Germinal center (tissue), 1 donor: ENCODE data around the gene GPRIN3.

ENCODE experiments used
- DNase-seq: peaks from one replicate; pipeline ENCODE4 v3.0.0; 2012; ENCODE audit warnings: mixed read lengths, low spot score

Gene GPRIN3

GRCh38 chr4:89290727-89291516, 16.7 kb downstream of the GPRIN3 start:
- peak; percentile 17 for DNase-seq

GRCh38 chr4:89289312-89289711, 18.3 kb downstream of the GPRIN3 start:
- DNase-seq: no peak

GRCh38 chr4:89288430-89288829, 19.2 kb downstream of the GPRIN3 start:
- no peak for DNase-seq

- no peak for DNase-seq
Measured at GRCh38 chr4:89287945-89288344, 19.7 kb downstream of the GPRIN3 start.

- DNase-seq: no peak
Measured at GRCh38 chr4:89285745-89286144, 21.9 kb downstream of the GPRIN3 start.

- DNase-seq: no peak
Measured at GRCh38 chr4:89284828-89285227, 22.8 kb downstream of the GPRIN3 start.

- no peak for DNase-seq
Measured at GRCh38 chr4:89284020-89284424, 23.6 kb downstream of the GPRIN3 start.

GRCh38 chr4:89283226-89284009, 24.2 kb downstream of the GPRIN3 start:
- no peak for DNase-seq

- no peak for DNase-seq
Measured at GRCh38 chr4:89279385-89279784, 28.2 kb downstream of the GPRIN3 start.

GRCh38 chr4:89277412-89277811, 30.2 kb downstream of the GPRIN3 start:
- no peak for DNase-seq

- no peak for DNase-seq
Measured at GRCh38 chr4:89276296-89276695, 31.3 kb downstream of the GPRIN3 start.

GRCh38 chr4:89275587-89275986, 32.0 kb downstream of the GPRIN3 start:
- DNase-seq: no peak

GRCh38 chr4:89273741-89274141, 33.9 kb downstream of the GPRIN3 start:
- DNase-seq: no peak

GRCh38 chr4:89270792-89271191, 36.8 kb downstream of the GPRIN3 start:
- no peak for DNase-seq

- no peak for DNase-seq
Measured at GRCh38 chr4:89269121-89269666, 38.4 kb downstream of the GPRIN3 start.

- no peak for DNase-seq
Measured at GRCh38 chr4:89268679-89269078, 38.9 kb downstream of the GPRIN3 start.

- DNase-seq: no peak
Measured at GRCh38 chr4:89267846-89268245, 39.8 kb downstream of the GPRIN3 start.

- no peak for DNase-seq
Measured at GRCh38 chr4:89267392-89267791, 40.2 kb downstream of the GPRIN3 start.

- DNase-seq: no peak
Measured at GRCh38 chr4:89266128-89266527, 41.5 kb downstream of the GPRIN3 start.

- no peak for DNase-seq
Measured at GRCh38 chr4:89263265-89263664, 44.3 kb downstream of the GPRIN3 start.

- no peak for DNase-seq
Measured at GRCh38 chr4:89259301-89260028, 48.1 kb downstream of the GPRIN3 start.

GRCh38 chr4:89258506-89258905, 49.1 kb downstream of the GPRIN3 start:
- no peak for DNase-seq
